ENCODE data around the gene SELENOW.

DNA sequence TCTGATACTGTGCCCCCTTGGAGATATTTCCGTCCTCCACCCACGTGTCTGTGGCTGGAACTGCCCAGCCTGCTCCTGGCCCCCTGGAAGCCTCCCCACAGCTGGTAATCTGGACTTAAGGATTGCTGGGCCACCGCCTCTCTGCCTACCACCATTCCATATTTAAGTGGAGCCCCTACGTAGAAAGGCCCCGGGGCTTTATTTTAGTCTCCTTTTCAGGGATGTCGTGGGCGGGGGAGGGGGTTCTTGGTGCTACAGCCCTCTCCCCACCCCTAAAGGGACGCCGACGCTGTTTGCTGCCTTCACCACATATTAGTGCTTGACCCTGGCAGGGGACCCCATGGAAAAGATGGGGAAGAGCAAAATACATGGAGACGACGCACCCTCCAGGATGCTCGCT is 35.9 kb upstream of the SELENOW start:
- TF ChIP-seq, protein P1, sequence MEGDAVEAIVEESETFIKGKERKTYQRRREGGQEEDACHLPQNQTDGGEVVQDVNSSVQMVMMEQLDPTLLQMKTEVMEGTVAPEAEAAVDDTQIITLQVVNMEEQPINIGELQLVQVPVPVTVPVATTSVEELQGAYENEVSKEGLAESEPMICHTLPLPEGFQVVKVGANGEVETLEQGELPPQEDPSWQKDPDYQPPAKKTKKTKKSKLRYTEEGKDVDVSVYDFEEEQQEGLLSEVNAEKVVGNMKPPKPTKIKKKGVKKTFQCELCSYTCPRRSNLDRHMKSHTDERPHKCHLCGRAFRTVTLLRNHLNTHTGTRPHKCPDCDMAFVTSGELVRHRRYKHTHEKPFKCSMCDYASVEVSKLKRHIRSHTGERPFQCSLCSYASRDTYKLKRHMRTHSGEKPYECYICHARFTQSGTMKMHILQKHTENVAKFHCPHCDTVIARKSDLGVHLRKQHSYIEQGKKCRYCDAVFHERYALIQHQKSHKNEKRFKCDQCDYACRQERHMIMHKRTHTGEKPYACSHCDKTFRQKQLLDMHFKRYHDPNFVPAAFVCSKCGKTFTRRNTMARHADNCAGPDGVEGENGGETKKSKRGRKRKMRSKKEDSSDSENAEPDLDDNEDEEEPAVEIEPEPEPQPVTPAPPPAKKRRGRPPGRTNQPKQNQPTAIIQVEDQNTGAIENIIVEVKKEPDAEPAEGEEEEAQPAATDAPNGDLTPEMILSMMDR (conservative IDR thresholded peaks at IDR 0.05; ENCODE audit: low read depth, low read length) = no peak
- TF ChIP-seq POLR2A (IDR thresholded peaks at IDR 0.05; ENCODE audit: low read depth, low read length) (no peak), MAFK (IDR thresholded peaks at IDR 0.05; ENCODE audit: low read depth, low read length) (no peak), RFX5 (IDR thresholded peaks at IDR 0.05; ENCODE audit: low read depth, low read length) (no peak), CEBPB (IDR thresholded peaks at IDR 0.05; ENCODE audit: low read depth, low read length) (no peak), CHD1 (IDR thresholded peaks at IDR 0.05; ENCODE audit: low read depth, low read length) (no peak), SMC3 (IDR thresholded peaks at IDR 0.05; ENCODE audit: low read depth, low read length) (no peak)

Data from IMR-90 (cell line).